B cell (primary cell): Measurements from ENCODE around the gene EIF4G1. TPM values are rescaled to one million over a fixed set of nuclear protein-coding genes. Genes with fewer than 3 reads are reported as not detected.

ENCODE experiments used
- ATAC-seq: fragments of 200-7000 bp; cut with Tn5 transposase; one replicate; pipeline ENCODE4 v1.10.0; 2021; ENCODE audit warnings: low read depth, mild to moderate bottlenecking, moderate number of reproducible peaks, moderate library complexity
- CTCF ChIA-PET: fragments of 350-600 bp; sonication (Branson Sonifier 250); formaldehyde crosslinking; loops from one replicate; lab custom pipeline; 2021; ENCODE audit warnings: antibody characterized with exemption, inconsistent platforms; lab: Charles Lee
- POLR2A ChIA-PET: fragments of 350-600 bp; sonication (Branson Sonifier 250); formaldehyde crosslinking; loops from one replicate; lab custom pipeline; 2021; ENCODE audit warnings: antibody characterized with exemption; lab: Charles Lee
- DNase-seq: peaks from one replicate; pipeline ENCODE4 v3.0.0; 2013
- H2AFZ ChIP-seq: 2 replicates; pipeline ENCODE4 v1.6.1; 2012; ENCODE audit warnings: mild to moderate bottlenecking, low read depth, low read length; ENCODE audit not compliant: insufficient read depth, poor library complexity, severe bottlenecking
- H3K27ac ChIP-seq, 2 donors: 1 replicate in 1 of 2; 2 replicates in 1 of 2; pipeline ENCODE4 v1.5.1; 2012 to 2013; ENCODE audit warnings: low read length in 2 of 2, mild to moderate bottlenecking in 2 of 2, moderate library complexity in 1 of 2
- H3K27me3 ChIP-seq, 4 experiments: fragments of 200-600 bp in 1 of 4; sonication (generic) in 1 of 4; replicated peaks in 1 of 4; 1 replicate in 2 of 4; 2 replicates in 2 of 4; pipeline versions ENCODE4 v1.6.1 to v1.7.0; 2013 to 2016; ENCODE audit warnings: low read length in 3 of 4, mild to moderate bottlenecking in 2 of 4, mixed read lengths in 1 of 4, moderate library complexity in 1 of 4; ENCODE audit not compliant: insufficient read depth in 4 of 4, control insufficient read depth in 3 of 4; ENCODE audit errors: control extremely low read depth in 1 of 4
- H3K36me3 ChIP-seq, 2 experiments: replicated peaks in 1 of 2; 1 replicate in 1 of 2; 2 replicates in 1 of 2; pipeline versions ENCODE4 v1.6.1 to v1.7.1; 2013; ENCODE audit warnings: low read length in 1 of 2; ENCODE audit not compliant: insufficient read depth in 2 of 2, control insufficient read depth in 1 of 2; ENCODE audit errors: control extremely low read depth in 1 of 2, extremely low read depth in 1 of 2
- H3K4me1 ChIP-seq, 2 donors: fragments of 200-600 bp in 1 of 2; sonication (generic) in 1 of 2; 1 replicate in 1 of 2; 2 replicates in 1 of 2; pipeline versions ENCODE4 v1.5.1 to v1.6.1; 2013 to 2017; ENCODE audit warnings: low read length in 2 of 2; ENCODE audit not compliant: control insufficient read depth in 2 of 2, insufficient read depth in 2 of 2
- H3K4me2 ChIP-seq: replicated peaks from 2 replicates; pipeline ENCODE3; 2012; ENCODE audit warnings: mild to moderate bottlenecking, low read depth, low read length; ENCODE audit not compliant: poor library complexity, severe bottlenecking
- H3K4me3 ChIP-seq, 5 experiments: fragments of 200-600 bp in 1 of 5; sonication (generic) in 1 of 5; 1 replicate in 3 of 5; 2 replicates in 2 of 5; pipeline versions ENCODE4 v1.5.1 to v1.7.0; 2011 to 2016; ENCODE audit warnings: low read length in 4 of 5, mild to moderate bottlenecking in 4 of 5, low read depth in 2 of 5, control low read depth in 1 of 5, moderate library complexity in 1 of 5; ENCODE audit not compliant: insufficient read depth in 1 of 5; ENCODE audit errors: control extremely low read depth in 1 of 5, extremely low read depth in 1 of 5
- H3K79me2 ChIP-seq: fragments of 200-600 bp; sonication (generic); one replicate; pipeline ENCODE4 v1.6.0; 2016; ENCODE audit warnings: low read length; ENCODE audit not compliant: control insufficient read depth, insufficient read depth
- H3K9ac ChIP-seq: fragments of 200-600 bp; sonication (generic); 2 replicates; pipeline ENCODE4 v1.6.1; 2017; ENCODE audit warnings: mild to moderate bottlenecking, low read length, moderate library complexity
- H3K9me3 ChIP-seq, 3 donors: one replicate each; pipeline versions ENCODE4 v1.6.1 to v1.7.1; 2013; ENCODE audit warnings: low read length in 2 of 3; ENCODE audit not compliant: control insufficient read depth in 2 of 3, insufficient read depth in 1 of 3; ENCODE audit errors: control extremely low read depth in 1 of 3
- H4K20me1 ChIP-seq: 2 replicates; pipeline ENCODE4 v1.6.0; 2012; ENCODE audit warnings: mild to moderate bottlenecking, low read length; ENCODE audit not compliant: insufficient read depth, control insufficient read depth, poor library complexity, severe bottlenecking
- H3K27ac Mint-ChIP-seq: one replicate; pipeline ENCODE4 v1.8.0; 2021; ENCODE audit warnings: mixed read lengths
- H3K27me3 Mint-ChIP-seq: one replicate; pipeline ENCODE4 v1.8.0; 2021; ENCODE audit warnings: mixed read lengths
- H3K4me1 Mint-ChIP-seq: one replicate; pipeline ENCODE4 v1.8.0; 2021; ENCODE audit warnings: mixed read lengths
- H3K4me3 Mint-ChIP-seq: one replicate; pipeline ENCODE4 v1.8.0; 2021; ENCODE audit warnings: mixed read lengths
- H3K9me3 Mint-ChIP-seq: one replicate; pipeline ENCODE4 v1.8.0; 2022; ENCODE audit warnings: mixed read lengths; ENCODE audit not compliant: insufficient read depth
- EZH2 ChIP-seq: IDR thresholded peaks from 2 replicates; pipeline ENCODE4 v1.6.1; 2012; ENCODE audit warnings: borderline replicate concordance, low read depth, mild to moderate bottlenecking, moderate library complexity, low read length; ENCODE audit not compliant: insufficient read depth, poor library complexity, severe bottlenecking
- WGBS: methylation state at CpG from one replicate; pipeline ENCODE4 v1.1.5; 2013; ENCODE audit warnings: missing lambda C conversion rate; ENCODE audit not compliant: insufficient coverage; 5-methylcytosine and 5-hydroxymethylcytosine counted together
- intact Hi-C: fragments of 100-400 bp; cut with micrococcal nuclease; formaldehyde crosslinking; loops from one replicate; pipeline ENCODE4 v1.10.0; 2022
- polyA plus RNA-seq: library from polyadenylated mRNA; depleted of rRNA; stranded (reverse); fragments of >200 nt; gene quantifications from 2 replicates; pipeline ENCODE4 v1.2.3, GENCODE V29; 2012
- total RNA-seq, 2 donors: library from RNA; stranded (reverse); fragments of 120-200 nt in 1 of 2; gene quantifications; 1 replicate in 1 of 2; 2 replicates in 1 of 2; pipeline versions ENCODE4 v1.2.3 to v1.2.4, GENCODE V29; 2013 to 2022
- TF ChIP-seq, protein P1 (sequence below): fragments of 200-600 bp; IDR thresholded peaks from one replicate; pipeline ENCODE4 v1.8.0; 2022; ENCODE audit warnings: antibody characterized with exemption, mild to moderate bottlenecking

The EIF4G1 gene
- total and polyA plus RNA-seq, 2 donors (not counting 1 experiment from before 2014, with no cell fraction given), result 65.8 to 160 TPM

DNA sequence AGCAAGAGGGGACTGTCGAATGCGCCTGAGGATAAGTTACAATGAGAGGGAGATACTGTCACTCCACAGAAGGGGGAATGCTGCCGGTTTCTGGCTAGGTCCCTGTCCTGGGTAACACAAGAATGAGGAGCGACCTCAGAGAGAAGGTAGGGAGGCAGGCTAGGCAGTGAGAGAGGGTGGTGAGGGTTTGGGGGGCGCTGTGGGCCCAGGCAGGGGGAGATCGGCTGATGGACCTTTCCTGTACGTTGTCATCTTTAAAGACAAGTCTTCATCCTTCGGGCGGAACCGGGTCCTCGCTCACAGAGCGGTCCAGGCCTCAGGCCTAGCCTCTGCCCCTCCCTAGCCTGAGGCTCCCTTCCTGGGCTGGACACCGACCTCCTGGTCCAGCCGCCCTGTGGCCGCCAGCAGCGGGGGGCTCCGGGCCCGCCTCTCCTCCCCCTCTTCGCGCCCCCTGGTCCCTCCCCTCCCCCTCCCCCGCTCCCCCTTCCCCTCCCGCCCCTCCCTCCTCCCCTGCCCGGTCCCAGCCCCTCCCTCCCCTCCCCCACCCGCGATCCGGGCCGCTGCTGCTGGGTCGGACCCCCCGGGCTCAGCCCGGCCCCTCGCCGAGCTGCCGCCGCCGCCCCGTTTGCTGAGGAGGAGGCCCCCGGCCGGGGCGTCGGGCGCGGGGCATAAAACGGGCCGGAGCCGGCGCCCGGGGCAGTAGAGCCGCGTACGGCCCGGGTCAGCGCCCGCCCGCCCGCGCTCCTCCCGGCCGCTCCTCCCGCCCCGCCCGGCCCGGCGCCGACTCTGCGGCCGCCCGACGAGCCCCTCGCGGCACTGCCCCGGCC lies 65.2 kb downstream of the EIF4G1 start, which contains the start of gene CHRD:
TSS of gene CHRD (plus strand) at position 697 of the 827 bp plus-strand sequence. CDS start 265 bp downstream, outside the sequence.
- H3K9me3 ChIP-seq, result peaks cover 0 to 5% (median 0%) of the 10 kb centered on the region in 3 donors
- H3K4me3 ChIP-seq, result peak within 1 kb of the TSS in 4 of 5 experiments; percentile 26 to 48 (median 33)
- H3K4me1 ChIP-seq, result peaks cover 13 to 15% of the 10 kb centered on the region in 2 donors
- 32% methylated on average over 36 of the region's 71 CpGs for WGBS
- Mint-ChIP-seq H3K4me1 (peaks cover 18% of the 10 kb centered on the region), H3K9me3 (no peaks in the 10 kb centered on the region), H3K4me3 (peak within 1 kb of the TSS; percentile 79), H3K27ac (no peak within 1 kb of the TSS), H3K27me3 (peaks cover 63% of the 10 kb centered on the region)
- ChIA-PET CTCF (interaction anchor here (1.6 kb wide), 1 partner anchor 8 kb away, joined by 5 read pairs; no protein-coding TSS in a partner anchor), POLR2A (no interaction called here)
- peaks cover 0 to 68% (median 25%) of the 10 kb centered on the region in 4 experiments for H3K27me3 ChIP-seq
- peak within 1 kb of the TSS; percentile 76 for H3K4me2 ChIP-seq
- intact Hi-C loops, result no loop called here
- ATAC-seq (no peak), DNase-seq (no peak)
- H2AFZ ChIP-seq, result peak within 1 kb of the TSS; percentile 69
- no peak for TF ChIP-seq EZH2
- TF ChIP-seq, protein P1, sequence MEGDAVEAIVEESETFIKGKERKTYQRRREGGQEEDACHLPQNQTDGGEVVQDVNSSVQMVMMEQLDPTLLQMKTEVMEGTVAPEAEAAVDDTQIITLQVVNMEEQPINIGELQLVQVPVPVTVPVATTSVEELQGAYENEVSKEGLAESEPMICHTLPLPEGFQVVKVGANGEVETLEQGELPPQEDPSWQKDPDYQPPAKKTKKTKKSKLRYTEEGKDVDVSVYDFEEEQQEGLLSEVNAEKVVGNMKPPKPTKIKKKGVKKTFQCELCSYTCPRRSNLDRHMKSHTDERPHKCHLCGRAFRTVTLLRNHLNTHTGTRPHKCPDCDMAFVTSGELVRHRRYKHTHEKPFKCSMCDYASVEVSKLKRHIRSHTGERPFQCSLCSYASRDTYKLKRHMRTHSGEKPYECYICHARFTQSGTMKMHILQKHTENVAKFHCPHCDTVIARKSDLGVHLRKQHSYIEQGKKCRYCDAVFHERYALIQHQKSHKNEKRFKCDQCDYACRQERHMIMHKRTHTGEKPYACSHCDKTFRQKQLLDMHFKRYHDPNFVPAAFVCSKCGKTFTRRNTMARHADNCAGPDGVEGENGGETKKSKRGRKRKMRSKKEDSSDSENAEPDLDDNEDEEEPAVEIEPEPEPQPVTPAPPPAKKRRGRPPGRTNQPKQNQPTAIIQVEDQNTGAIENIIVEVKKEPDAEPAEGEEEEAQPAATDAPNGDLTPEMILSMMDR, result no peak
- H3K27ac ChIP-seq, result no peak within 1 kb of the TSS
- H3K36me3 ChIP-seq, result no peaks in the 10 kb centered on the region
- peak within 1 kb of the TSS; percentile 60 for H3K9ac ChIP-seq
- H3K79me2 ChIP-seq, result no peaks in the 10 kb centered on the region
- H4K20me1 ChIP-seq, result no peaks in the 10 kb centered on the region
